ENCODE measurements around the gene S100A16.

GRCh38 chr1:153592748-153593147 lies 20.2 kb downstream of the S100A16 start:
- no peak for TF ChIP-seq CTCF (optimal IDR thresholded peaks at IDR 0.05 in 1 of 3, IDR thresholded peaks at IDR 0.05 in 1 of 3, conservative IDR thresholded peaks at IDR 0.05 in 1 of 3; ENCODE audit: extremely low read depth in 1 of 3, insufficient read depth in 2 of 3, low read length in 3 of 3)
- TF ChIP-seq EZH2 (IDR thresholded peaks at IDR 0.05; ENCODE audit: low read length), result no peak

Data from keratinocyte (primary cell).